Mesothelial cell of epicardium (in vitro differentiated cells): Measurements from ENCODE around the gene DENND1C. TPM values are rescaled to one million over a fixed set of nuclear protein-coding genes. Genes with fewer than 3 reads are reported as not detected.

Experiments
- DNase-seq, 2 experiments: peaks; one replicate each; pipeline ENCODE4 v3.0.0; 2021; ENCODE audit warnings: low spot score in 2 of 2; ENCODE audit not compliant: unreplicated experiment in 2 of 2
- H3K27ac Mint-ChIP-seq: 2 replicates; pipeline ENCODE4 v1.8.0; 2021; ENCODE audit warnings: mixed read lengths
- H3K27me3 Mint-ChIP-seq: 2 replicates; pipeline ENCODE4 v1.8.0; 2021; ENCODE audit warnings: low read depth, mixed read lengths
- H3K36me3 Mint-ChIP-seq: 2 replicates; pipeline ENCODE4 v1.8.0; 2021; ENCODE audit warnings: mixed read lengths
- H3K4me1 Mint-ChIP-seq: 2 replicates; pipeline ENCODE4 v1.8.0; 2021; ENCODE audit warnings: mixed read lengths
- H3K4me3 Mint-ChIP-seq: 2 replicates; pipeline ENCODE4 v1.8.0; 2021; ENCODE audit warnings: mild to moderate bottlenecking, moderate library complexity, mixed read lengths
- H3K9me3 Mint-ChIP-seq: 2 replicates; pipeline ENCODE4 v1.8.0; 2021; ENCODE audit warnings: mixed read lengths
- total RNA-seq: library from RNA; stranded (reverse); gene quantifications from 3 replicates; pipeline ENCODE4 v1.2.1, GENCODE V29; 2021
- TF ChIP-seq, protein P1 (sequence below): fragments of 200-600 bp; sonication (generic); IDR thresholded peaks from one replicate; pipeline ENCODE4 v1.5.0; 2021; ENCODE audit warnings: antibody characterized with exemption; ENCODE audit not compliant: unreplicated experiment

The DENND1C gene
- total RNA-seq, 1 donor from 2014 or later: 0.63 TPM

DNA sequence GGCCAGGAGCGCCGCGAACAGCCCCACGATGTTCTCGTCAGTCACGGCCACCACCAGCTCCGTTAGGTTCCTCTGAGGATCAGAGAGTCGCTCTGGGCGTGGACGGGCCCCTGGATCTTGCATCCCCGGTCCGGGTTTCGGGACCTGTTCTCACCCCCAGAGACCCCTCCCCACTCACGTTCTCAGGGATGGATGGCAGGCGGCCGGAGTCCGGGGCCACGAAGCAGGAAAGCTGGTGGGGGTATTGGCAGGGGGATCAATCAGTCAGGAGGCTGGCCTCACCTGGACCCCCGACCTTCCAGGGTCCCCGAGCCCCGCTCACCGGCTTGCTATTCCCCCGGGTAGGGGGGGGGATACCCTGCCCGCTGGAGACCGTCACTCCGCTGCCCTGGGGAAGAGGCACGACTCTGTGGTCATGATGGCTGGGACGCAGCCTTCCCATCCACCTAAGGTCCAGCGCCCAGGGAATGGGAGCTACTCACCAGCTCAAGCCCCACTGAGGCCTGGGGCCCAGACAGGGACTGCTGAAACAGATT is 4.6 kb downstream of the DENND1C start:
- Mint-ChIP-seq H3K9me3 (no peaks in the 10 kb centered on the region), H3K4me1 (no peaks in the 10 kb centered on the region), H3K27ac (no peak overlapping the region), H3K36me3 (no peaks in the 10 kb centered on the region), H3K4me3 (peak overlapping the region; percentile 56), H3K27me3 (peaks cover 51% of the 10 kb centered on the region)
- TF ChIP-seq, protein P1, sequence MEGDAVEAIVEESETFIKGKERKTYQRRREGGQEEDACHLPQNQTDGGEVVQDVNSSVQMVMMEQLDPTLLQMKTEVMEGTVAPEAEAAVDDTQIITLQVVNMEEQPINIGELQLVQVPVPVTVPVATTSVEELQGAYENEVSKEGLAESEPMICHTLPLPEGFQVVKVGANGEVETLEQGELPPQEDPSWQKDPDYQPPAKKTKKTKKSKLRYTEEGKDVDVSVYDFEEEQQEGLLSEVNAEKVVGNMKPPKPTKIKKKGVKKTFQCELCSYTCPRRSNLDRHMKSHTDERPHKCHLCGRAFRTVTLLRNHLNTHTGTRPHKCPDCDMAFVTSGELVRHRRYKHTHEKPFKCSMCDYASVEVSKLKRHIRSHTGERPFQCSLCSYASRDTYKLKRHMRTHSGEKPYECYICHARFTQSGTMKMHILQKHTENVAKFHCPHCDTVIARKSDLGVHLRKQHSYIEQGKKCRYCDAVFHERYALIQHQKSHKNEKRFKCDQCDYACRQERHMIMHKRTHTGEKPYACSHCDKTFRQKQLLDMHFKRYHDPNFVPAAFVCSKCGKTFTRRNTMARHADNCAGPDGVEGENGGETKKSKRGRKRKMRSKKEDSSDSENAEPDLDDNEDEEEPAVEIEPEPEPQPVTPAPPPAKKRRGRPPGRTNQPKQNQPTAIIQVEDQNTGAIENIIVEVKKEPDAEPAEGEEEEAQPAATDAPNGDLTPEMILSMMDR: no peak
- DNase-seq: no peak

DNA sequence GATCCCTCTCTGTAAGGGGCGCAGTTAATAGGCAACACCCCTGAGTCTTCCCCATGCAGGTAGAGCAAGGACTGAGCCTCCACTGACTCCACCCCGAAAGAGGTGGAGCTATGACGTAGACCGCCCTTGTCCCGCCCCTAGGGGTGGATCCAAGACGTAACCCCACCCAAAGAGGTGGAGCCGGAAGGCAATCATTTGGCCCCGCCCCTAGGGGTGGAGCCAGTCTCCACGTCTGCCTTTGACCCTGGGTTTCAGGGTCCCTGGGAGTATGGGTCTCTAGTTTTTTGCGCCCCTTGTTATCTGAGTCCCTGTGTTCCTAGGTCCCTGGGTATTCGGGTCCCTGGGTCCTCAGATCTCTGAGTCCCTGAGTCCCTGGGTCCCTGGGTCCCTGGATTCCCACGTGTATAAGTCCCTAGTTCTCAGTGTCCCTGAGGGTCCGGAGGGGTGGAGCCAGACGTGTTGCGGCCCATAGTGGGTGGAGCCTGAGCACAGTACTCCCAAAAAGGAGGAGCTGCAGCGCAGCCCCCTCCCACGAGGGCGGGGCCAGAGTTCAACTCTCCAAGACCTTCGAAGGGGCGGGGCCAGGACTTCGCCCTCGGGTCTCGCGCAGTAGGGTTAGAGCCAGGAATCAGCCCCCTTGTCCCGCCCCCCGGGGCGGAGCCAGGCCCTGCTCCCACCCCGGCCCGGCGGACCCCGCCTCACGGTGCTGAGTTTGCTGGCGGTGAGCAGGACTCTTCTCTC is 5.3 kb downstream of the DENND1C start:
- DNase-seq: peak; percentile 64 to 78
- Mint-ChIP-seq H3K36me3 (no peaks in the 10 kb centered on the region), H3K4me1 (no peaks in the 10 kb centered on the region), H3K4me3 (peak overlapping the region; percentile 56), H3K27me3 (peaks cover 50% of the 10 kb centered on the region), H3K9me3 (no peaks in the 10 kb centered on the region), H3K27ac (no peak overlapping the region)
- TF ChIP-seq, protein P1: no peak

- H3K36me3 Mint-ChIP-seq: no peaks in the 10 kb centered on the region
- TF ChIP-seq, protein P1: no peak
- H3K9me3 Mint-ChIP-seq: no peaks in the 10 kb centered on the region
- no peak for DNase-seq
- H3K27ac Mint-ChIP-seq: no peak overlapping the region
- peaks cover 42% of the 10 kb centered on the region for H3K27me3 Mint-ChIP-seq
- peaks cover 1% of the 10 kb centered on the region for H3K4me1 Mint-ChIP-seq
- peak overlapping the region; percentile 56 for H3K4me3 Mint-ChIP-seq
Observed at GRCh38 chr19:6475321-6476108, 6.1 kb downstream of the DENND1C start.

DNA sequence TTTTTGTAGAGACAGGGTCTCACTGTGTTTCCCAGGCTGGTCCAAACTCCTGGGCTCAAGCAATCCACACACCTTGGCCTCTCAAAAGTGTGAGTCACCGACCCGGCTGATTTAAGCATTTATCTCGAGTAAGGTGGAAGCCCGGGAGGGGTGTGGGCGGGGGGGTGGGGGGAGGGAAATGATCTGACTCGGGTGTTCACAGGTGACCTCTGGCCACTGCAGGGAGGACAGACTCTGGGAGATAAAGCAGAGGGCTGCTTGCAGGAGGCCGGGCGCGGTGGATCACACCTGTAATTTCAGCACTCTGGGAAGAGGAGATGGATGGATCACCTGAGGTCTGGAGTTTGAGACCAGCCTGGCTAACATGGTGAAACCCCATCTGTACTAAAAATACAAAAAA is 7.9 kb downstream of the DENND1C start:
- no peak for DNase-seq
- TF ChIP-seq, protein P1: no peak
- H3K27ac Mint-ChIP-seq: no peak overlapping the region
- H3K36me3 Mint-ChIP-seq: peaks cover under 1% of the 10 kb centered on the region
- peaks cover 35% of the 10 kb centered on the region for H3K27me3 Mint-ChIP-seq
- no peak overlapping the region for H3K4me3 Mint-ChIP-seq
- peaks cover 8% of the 10 kb centered on the region for H3K4me1 Mint-ChIP-seq
- no peaks in the 10 kb centered on the region for H3K9me3 Mint-ChIP-seq

GRCh38 chr19:6472713-6473112 is 8.9 kb downstream of the DENND1C start:
- Mint-ChIP-seq H3K9me3 (no peaks in the 10 kb centered on the region), H3K4me3 (no peak overlapping the region), H3K4me1 (peaks cover 8% of the 10 kb centered on the region), H3K27me3 (peaks cover 33% of the 10 kb centered on the region), H3K36me3 (peaks cover 5% of the 10 kb centered on the region), H3K27ac (no peak overlapping the region)
- TF ChIP-seq, protein P1: no peak
- DNase-seq: no peak
